NT2/D1 (cell line): ENCODE results near the gene RAMP3.

ENCODE experiments used
- SUZ12 ChIP-seq: IDR thresholded peaks from 2 replicates; pipeline ENCODE4 v1.6.1; 2011; ENCODE audit not compliant: insufficient read length, insufficient read depth; ENCODE audit errors: extremely low read depth
- YY1 ChIP-seq: IDR thresholded peaks from 2 replicates; pipeline ENCODE4 v1.6.1; 2011; ENCODE audit not compliant: insufficient read length, insufficient read depth

DNA sequence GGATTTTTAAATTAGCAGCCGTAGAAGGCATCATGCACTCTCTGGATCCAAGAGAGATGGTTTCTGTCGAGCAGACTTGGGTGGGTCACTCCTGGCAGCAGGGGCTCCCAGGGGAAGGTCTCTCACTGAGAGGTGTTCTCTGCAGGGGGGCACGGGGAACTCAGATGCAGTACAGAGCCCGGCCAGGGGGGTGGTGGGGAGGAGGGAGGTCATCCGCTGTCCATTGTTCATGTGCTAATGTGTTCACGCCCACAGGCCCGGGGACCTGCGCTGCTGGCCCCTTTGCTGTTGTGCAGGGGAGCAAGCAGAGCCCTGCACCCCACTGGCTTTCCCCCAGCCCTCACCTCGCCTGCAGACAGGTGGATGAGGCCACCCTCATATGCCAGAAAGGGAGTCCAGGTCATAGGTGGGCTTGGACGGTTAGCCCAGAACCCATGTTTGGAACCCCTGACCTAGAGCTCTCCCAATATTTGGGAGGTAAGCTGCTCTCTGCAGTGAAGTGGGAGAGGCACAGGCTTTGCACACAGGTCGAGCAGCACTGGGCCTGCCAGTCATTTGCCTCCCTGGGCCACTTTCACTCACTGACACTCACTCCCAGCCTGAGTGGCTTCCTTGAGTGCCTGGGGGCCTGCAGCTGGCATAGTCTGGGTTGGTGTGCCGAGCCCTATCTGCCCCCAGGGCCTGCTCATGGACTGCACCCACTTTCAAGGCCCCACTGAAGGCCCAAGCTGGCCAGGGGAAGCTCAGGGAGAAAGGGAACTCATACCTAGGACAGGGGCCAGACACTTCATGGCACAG lies 33.5 kb upstream of the RAMP3 start:
- TF ChIP-seq YY1, result no peak
- no peak for TF ChIP-seq SUZ12
